ENCODE measurements around the gene LRP2BP.

Gene LRP2BP

DNA sequence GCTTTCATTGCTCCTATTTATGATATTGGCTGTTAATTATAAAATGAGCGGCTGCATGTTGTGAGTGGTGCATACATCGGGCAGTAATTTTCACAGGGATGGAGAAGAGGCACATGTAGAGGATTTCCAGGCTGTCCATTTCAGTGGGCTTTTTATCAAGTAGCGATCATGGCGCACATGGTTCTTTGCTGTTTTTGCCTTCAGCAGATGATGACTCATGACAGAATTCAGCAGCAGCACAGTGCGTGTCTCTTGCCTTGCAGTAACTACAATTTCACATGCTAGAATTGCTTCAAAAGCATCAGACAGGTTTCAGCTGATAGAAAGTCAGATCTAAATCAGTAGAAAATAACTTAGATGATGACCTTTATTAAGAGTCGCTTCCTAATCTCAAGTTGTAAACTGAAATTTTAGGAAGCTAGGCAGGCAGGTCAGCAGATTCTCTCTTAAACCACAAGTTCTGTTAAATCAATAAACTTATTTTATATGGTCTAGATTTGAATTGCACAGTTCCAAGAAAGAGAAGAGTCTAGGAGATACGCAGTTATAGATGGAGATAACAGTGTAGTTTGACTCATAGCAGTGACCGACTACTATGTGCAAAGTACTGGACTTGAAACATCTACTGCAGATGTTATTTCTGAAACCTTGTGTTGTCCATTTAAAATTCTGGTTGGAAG, 35.8 kb downstream of the LRP2BP start:
- Histone ChIP-seq H3K4me3 (ENCODE audit: extremely low read depth, insufficient read depth, low read length, poor library complexity, severe bottlenecking) (no peak overlapping the region), H3K27ac (ENCODE audit: low read depth, low read length, severe bottlenecking) (no peak overlapping the region), H3K9me3 (ENCODE audit: control insufficient read depth, low read length) (no peaks in the 10 kb centered on the region), H3K4me1 (ENCODE audit: control insufficient read depth, insufficient read depth, low read length, poor library complexity, severe bottlenecking) (peaks cover 7% of the 10 kb centered on the region), H3K36me3 (ENCODE audit: control insufficient read depth, insufficient read depth, low read length) (peaks cover 13% of the 10 kb centered on the region)
- 87 to 96% methylated on average over 6 to 7 of the region's 8 CpGs for WGBS, 2 experiments (ENCODE audit: insufficient coverage in 2 of 2)

DNA sequence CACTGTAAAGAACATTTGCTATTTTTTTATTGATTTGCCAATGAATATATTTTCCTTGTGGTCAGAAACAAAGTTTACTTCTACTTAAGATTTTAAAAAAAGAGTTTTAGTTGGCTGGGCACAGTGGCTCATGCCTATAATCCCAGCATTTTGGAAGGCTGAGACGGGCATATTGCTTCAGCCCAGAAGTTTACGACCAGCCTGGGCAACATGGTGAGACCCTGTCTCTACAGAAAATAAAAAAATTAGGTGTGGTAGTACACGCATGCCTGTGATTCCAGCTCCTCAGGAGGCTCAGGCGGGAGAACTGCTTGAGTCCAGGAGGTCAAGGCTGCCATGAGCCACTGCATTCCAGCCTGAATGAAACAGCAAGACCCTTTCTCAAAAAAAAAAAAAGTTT, 36.8 kb downstream of the LRP2BP start:
- WGBS, 2 experiments (ENCODE audit: insufficient coverage in 2 of 2) = 100% methylated on average over 2 of the region's 4 CpGs
- H3K27ac ChIP-seq (ENCODE audit: low read depth, low read length, severe bottlenecking) = no peak overlapping the region
- peaks cover 7% of the 10 kb centered on the region for H3K4me1 ChIP-seq (ENCODE audit: control insufficient read depth, insufficient read depth, low read length, poor library complexity, severe bottlenecking)
- H3K36me3 ChIP-seq (ENCODE audit: control insufficient read depth, insufficient read depth, low read length) = peaks cover 19% of the 10 kb centered on the region
- no peak overlapping the region for H3K4me3 ChIP-seq (ENCODE audit: extremely low read depth, insufficient read depth, low read length, poor library complexity, severe bottlenecking)
- no peaks in the 10 kb centered on the region for H3K9me3 ChIP-seq (ENCODE audit: control insufficient read depth, low read length)

DNA sequence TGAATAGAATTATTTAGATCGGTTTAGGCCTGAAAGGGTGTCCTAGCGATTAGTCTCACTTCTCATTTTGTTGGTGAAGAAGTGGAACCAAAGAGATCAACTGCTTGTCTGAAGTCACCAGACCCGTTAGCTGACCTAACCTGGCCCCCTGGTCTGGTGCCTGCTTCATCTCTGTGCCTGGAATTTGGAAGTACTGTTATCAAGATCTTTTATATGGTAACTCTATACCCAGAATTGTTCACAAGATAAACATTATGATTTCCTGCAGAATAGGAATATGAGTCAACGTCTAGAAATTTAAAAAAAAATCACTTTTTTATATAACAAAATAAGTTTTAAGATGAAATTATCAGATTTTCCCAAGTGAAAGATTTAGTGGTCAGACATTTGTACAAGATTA, 37.2 kb downstream of the LRP2BP start:
- Histone ChIP-seq H3K4me3 (ENCODE audit: extremely low read depth, insufficient read depth, low read length, poor library complexity, severe bottlenecking) (no peak overlapping the region), H3K4me1 (ENCODE audit: control insufficient read depth, insufficient read depth, low read length, poor library complexity, severe bottlenecking) (peaks cover 7% of the 10 kb centered on the region), H3K9me3 (ENCODE audit: control insufficient read depth, low read length) (no peaks in the 10 kb centered on the region), H3K27ac (ENCODE audit: low read depth, low read length, severe bottlenecking) (no peak overlapping the region), H3K36me3 (ENCODE audit: control insufficient read depth, insufficient read depth, low read length) (peaks cover 19% of the 10 kb centered on the region)
- 100% methylated on average over 2 of the region's 4 CpGs for WGBS, 2 experiments (ENCODE audit: insufficient coverage in 2 of 2)

DNA sequence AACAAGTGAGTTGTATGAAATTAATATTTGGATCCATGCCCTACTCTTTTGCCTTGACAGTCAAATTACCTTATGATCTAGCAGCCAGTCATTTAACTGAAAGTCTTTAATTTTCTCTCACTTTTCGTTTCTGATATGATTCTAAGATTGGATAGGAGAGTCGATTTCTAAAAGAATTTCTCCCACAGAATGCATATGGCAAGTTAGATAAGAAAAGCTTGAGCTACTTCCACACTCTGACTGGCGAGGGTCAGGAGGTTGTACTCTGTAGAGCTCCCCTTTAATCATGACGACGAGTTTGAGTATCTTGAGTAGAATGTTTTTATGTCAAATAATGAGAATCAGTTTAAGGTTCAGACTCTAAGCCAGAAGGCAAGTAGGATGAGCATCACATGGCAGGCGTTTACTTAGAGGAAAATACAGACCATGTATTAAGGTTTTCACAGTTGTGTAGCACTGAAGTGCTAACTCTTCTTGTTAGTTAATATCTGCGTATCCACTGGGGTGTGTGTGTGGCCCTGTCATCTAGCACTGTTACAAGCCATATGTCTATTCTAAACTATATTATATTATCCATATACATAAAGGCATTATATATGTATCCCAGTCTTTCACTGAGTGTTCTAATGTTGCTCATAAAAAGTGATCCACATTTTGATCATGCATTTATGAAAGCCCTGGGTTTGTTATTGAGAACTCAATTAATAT, 37.8 kb downstream of the LRP2BP start:
- no peak overlapping the region for H3K27ac ChIP-seq (ENCODE audit: low read depth, low read length, severe bottlenecking)
- peaks cover 7% of the 10 kb centered on the region for H3K4me1 ChIP-seq (ENCODE audit: control insufficient read depth, insufficient read depth, low read length, poor library complexity, severe bottlenecking)
- WGBS, 2 experiments (ENCODE audit: insufficient coverage in 2 of 2) = 93 to 94% methylated on average over 3 to 5 of the region's 7 CpGs
- H3K36me3 ChIP-seq (ENCODE audit: control insufficient read depth, insufficient read depth, low read length) = peaks cover 19% of the 10 kb centered on the region
- no peaks in the 10 kb centered on the region for H3K9me3 ChIP-seq (ENCODE audit: control insufficient read depth, low read length)
- no peak overlapping the region for H3K4me3 ChIP-seq (ENCODE audit: extremely low read depth, insufficient read depth, low read length, poor library complexity, severe bottlenecking)

DNA sequence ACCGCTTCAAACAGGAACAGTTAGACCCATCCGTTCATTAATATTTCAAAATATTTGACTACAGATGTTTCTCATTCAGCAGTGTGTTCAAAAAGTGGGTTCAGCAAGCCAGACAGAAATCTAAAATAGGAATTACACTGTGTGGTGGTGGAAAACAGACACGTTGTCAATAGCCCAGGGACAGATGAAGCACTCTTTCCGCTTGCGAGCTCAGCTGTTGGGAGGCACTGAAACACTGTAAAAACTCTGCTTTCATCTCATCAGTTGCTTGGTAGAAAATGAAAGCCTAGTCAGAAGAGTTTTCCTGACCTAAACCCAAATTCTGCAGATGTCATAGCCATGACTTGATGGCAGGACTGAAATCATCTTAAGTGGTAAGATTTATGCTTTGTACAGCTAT, 38.5 kb downstream of the LRP2BP start:
- H3K27ac ChIP-seq (ENCODE audit: low read depth, low read length, severe bottlenecking) = no peak overlapping the region
- no peak overlapping the region for H3K4me3 ChIP-seq (ENCODE audit: extremely low read depth, insufficient read depth, low read length, poor library complexity, severe bottlenecking)
- 91 to 100% methylated on average over 3 to 5 of the region's 5 CpGs for WGBS, 2 experiments (ENCODE audit: insufficient coverage in 2 of 2)

DNA sequence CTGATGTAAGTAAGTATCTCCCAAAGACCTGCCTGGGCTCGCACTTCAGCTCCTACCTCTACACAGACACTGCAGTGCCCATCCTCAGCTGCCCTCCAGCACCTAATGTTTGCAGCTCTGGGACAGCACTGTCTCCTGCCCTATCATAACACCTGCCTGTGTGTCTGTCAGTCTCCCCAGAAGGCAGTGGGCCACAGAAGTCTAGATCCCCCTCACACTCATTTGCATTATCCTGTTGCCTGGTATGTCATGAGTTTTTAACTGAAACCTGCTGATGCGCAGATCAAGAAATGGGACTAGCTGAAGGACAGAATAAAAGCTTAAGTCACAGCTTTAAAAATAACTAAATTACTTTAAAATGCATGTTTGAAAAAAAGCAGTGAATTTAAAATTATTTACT, 43.0 kb downstream of the LRP2BP start:
- Histone ChIP-seq H3K27ac (ENCODE audit: low read depth, low read length, severe bottlenecking) (no peak overlapping the region), H3K36me3 (ENCODE audit: control insufficient read depth, insufficient read depth, low read length) (peaks cover 49% of the 10 kb centered on the region)

More for the DNA sequence above, 38.5 kb downstream of the LRP2BP start:
- H3K4me1 ChIP-seq (ENCODE audit: control insufficient read depth, insufficient read depth, low read length, poor library complexity, severe bottlenecking) = peaks cover 7% of the 10 kb centered on the region
- H3K36me3 ChIP-seq (ENCODE audit: control insufficient read depth, insufficient read depth, low read length) = peaks cover 19% of the 10 kb centered on the region
- no peaks in the 10 kb centered on the region for H3K9me3 ChIP-seq (ENCODE audit: control insufficient read depth, low read length)

DNA sequence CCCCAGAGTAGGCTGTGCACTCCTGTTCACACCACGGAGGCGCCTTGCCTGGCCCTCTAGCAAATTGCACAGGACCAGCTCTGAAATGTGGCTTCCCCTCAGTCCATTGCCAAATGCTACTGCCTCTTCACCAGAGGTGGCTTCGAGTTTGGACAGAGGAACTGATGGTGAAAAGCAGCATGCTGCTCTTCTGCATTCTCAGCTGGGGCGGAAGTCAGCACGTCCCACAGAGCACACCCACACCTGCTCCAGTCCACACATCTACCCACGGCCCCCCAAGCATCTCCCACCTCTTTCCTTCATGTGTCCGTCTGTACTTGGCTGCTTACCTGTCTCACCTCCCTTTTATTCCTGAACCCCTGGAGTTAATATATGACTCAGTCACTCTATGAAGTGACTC, 43.5 kb downstream of the LRP2BP start:
- Histone ChIP-seq H3K9me3 (ENCODE audit: control insufficient read depth, low read length) (no peaks in the 10 kb centered on the region), H3K36me3 (ENCODE audit: control insufficient read depth, insufficient read depth, low read length) (peaks cover 51% of the 10 kb centered on the region), H3K4me1 (ENCODE audit: control insufficient read depth, insufficient read depth, low read length, poor library complexity, severe bottlenecking) (no peaks in the 10 kb centered on the region), H3K4me3 (ENCODE audit: extremely low read depth, insufficient read depth, low read length, poor library complexity, severe bottlenecking) (no peak overlapping the region), H3K27ac (ENCODE audit: low read depth, low read length, severe bottlenecking) (no peak overlapping the region)
- WGBS, 2 experiments (ENCODE audit: insufficient coverage in 2 of 2) = 93 to 99% methylated on average over 7 of the region's 7 CpGs

More for the DNA sequence above, 43.0 kb downstream of the LRP2BP start:
- Histone ChIP-seq H3K4me3 (ENCODE audit: extremely low read depth, insufficient read depth, low read length, poor library complexity, severe bottlenecking) (no peak overlapping the region), H3K4me1 (ENCODE audit: control insufficient read depth, insufficient read depth, low read length, poor library complexity, severe bottlenecking) (no peaks in the 10 kb centered on the region), H3K9me3 (ENCODE audit: control insufficient read depth, low read length) (no peaks in the 10 kb centered on the region)
- 100% methylated on average over 1 of the region's 2 CpGs; no CpG with 5 or more reads in 1 of the 2 experiments for WGBS, 2 experiments (ENCODE audit: insufficient coverage in 2 of 2)

DNA sequence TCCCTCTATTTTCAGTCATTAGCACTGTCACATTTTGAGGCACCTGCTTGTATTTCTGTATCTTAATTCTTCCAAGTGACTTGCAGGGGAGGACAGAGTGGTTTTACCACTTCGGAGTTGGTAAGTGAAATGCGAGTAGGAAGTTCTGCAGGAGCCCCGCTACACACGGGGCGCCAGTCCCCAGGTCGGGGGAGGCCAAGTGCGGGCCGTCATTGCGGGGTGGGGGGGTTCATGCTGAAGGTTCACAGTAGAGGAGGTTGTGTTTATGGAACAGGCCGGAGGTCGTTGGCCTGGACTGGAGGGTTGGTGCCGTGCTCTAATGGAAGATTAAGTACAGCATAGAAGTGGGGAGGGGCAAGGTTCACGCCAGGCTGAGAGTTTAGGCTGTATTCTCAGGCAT, 44.0 kb downstream of the LRP2BP start:
- no peaks in the 10 kb centered on the region for H3K9me3 ChIP-seq (ENCODE audit: control insufficient read depth, low read length)
- no peak overlapping the region for H3K27ac ChIP-seq (ENCODE audit: low read depth, low read length, severe bottlenecking)
- no peak overlapping the region for H3K4me3 ChIP-seq (ENCODE audit: extremely low read depth, insufficient read depth, low read length, poor library complexity, severe bottlenecking)
- peaks cover 56% of the 10 kb centered on the region for H3K36me3 ChIP-seq (ENCODE audit: control insufficient read depth, insufficient read depth, low read length)
- no peaks in the 10 kb centered on the region for H3K4me1 ChIP-seq (ENCODE audit: control insufficient read depth, insufficient read depth, low read length, poor library complexity, severe bottlenecking)
- 83 to 84% methylated on average over 12 to 13 of the region's 13 CpGs for WGBS, 2 experiments (ENCODE audit: insufficient coverage in 2 of 2)

DNA sequence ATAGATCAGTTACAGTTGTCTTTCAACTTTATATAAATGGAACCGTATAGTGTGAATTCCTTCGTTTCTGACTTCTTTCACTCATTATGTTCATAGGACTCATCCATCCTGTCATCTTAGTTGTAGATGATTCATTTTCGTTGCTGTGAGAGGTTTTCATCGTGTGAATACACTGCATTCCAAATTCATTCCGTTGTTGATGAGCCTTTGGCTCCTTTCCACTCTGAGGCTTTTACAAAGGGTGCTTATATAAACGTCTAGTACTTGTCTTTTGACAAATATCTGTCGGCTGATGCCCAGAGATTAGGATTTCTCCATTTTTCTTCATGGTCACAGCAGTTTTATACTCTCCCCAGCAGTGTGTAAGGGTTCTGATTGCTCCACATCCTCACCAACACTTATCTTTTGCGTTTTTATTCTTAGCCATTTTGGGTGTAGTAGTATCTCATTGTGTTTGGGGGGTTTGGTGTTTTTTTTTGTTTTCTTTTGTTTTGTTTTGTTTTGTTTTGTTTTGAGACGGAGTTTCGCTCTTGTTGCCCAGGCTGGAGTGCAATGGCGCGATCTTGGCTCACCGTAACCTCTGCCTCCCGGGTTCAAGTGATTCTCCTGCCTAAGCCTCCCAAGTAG, 48.6 kb downstream of the LRP2BP start:
- peaks cover 55% of the 10 kb centered on the region for H3K36me3 ChIP-seq (ENCODE audit: control insufficient read depth, insufficient read depth, low read length)
- H3K9me3 ChIP-seq (ENCODE audit: control insufficient read depth, low read length) = no peaks in the 10 kb centered on the region
- H3K27ac ChIP-seq (ENCODE audit: low read depth, low read length, severe bottlenecking) = no peak overlapping the region
- H3K4me1 ChIP-seq (ENCODE audit: control insufficient read depth, insufficient read depth, low read length, poor library complexity, severe bottlenecking) = peaks cover 4% of the 10 kb centered on the region
- no peak overlapping the region for H3K4me3 ChIP-seq (ENCODE audit: extremely low read depth, insufficient read depth, low read length, poor library complexity, severe bottlenecking)
- WGBS, 2 experiments (ENCODE audit: insufficient coverage in 2 of 2) = 93 to 94% methylated on average over 6 to 8 of the region's 14 CpGs

DNA sequence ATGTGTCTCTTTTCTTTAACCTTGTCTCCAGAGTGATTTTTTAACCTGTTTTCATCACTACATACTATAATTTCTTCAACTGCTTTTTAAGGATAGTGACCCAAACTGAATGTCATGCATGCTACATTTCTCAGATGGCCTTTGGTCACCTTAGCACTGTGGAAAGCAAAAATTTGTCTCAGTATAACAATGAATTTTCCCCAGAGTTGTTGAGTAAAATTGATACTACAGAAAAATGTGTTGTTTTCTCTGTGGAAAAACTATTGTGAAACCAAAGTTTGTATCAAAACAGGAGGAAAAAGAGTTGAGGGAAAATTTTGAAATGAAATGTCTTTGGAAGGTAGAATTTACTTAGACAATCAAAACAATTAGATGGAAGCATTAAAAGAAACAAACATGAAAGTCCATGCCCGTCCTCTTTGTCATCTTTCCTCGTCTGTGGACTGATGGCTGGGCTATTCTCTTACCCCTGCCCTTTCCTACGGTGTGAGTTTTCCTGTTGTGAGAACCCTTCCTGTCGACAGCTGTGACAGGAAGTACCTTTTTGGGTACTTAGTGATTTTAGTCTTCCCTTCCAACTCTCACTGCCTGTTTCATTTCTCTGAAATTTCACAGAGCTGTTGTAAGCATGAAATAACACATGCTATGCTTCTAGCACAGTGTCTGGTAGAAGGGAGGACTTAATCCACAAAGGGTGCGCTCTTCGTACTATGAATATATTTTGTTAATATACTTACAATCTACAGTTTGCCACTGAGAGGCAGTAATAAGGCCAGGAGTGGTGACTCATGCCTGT, 50.8 kb downstream of the LRP2BP start:
- WGBS, 2 experiments (ENCODE audit: insufficient coverage in 2 of 2) = 40 to 80% methylated on average over 1 to 2 of the region's 6 CpGs
- H3K36me3 ChIP-seq (ENCODE audit: control insufficient read depth, insufficient read depth, low read length) = peaks cover 43% of the 10 kb centered on the region
- peaks cover 4% of the 10 kb centered on the region for H3K4me1 ChIP-seq (ENCODE audit: control insufficient read depth, insufficient read depth, low read length, poor library complexity, severe bottlenecking)
- no peak overlapping the region for H3K4me3 ChIP-seq (ENCODE audit: extremely low read depth, insufficient read depth, low read length, poor library complexity, severe bottlenecking)
- H3K9me3 ChIP-seq (ENCODE audit: control insufficient read depth, low read length) = no peaks in the 10 kb centered on the region
- peak overlapping the region; percentile 46 for H3K27ac ChIP-seq (ENCODE audit: low read depth, low read length, severe bottlenecking)

All from mesodermal cell (in vitro differentiated cells).